T-helper 17 cell (primary cell): ENCODE results near the gene RIBC2. TPM values are rescaled to one million over a fixed set of nuclear protein-coding genes. Genes with fewer than 3 reads are reported as not detected.
A peak's percentile ranks its signal among the peaks of the same experiment; 100 is the strongest.

Source experiments
- ATAC-seq: fragments of 150-1000 bp; cut with Tn5 transposase; 2 replicates; pipeline ENCODE4 v1.10.0; 2021; ENCODE audit warnings: mild to moderate bottlenecking, moderate library complexity
- DNase-seq, 3 donors: peaks; one replicate each; pipeline versions ENCODE4 v3.0.0 to v3.0.0-alpha.2; 2020 to 2021
- H3K9me3 ChIP-seq: one replicate; pipeline ENCODE4 v1.7.0; 2013; ENCODE audit warnings: low read length, mild to moderate bottlenecking; ENCODE audit not compliant: control insufficient read depth, poor library complexity, severe bottlenecking
- H3K27ac Mint-ChIP-seq: one replicate; pipeline ENCODE4 v1.8.0; 2022; ENCODE audit warnings: mild to moderate bottlenecking, moderate library complexity, mixed read lengths
- H3K27me3 Mint-ChIP-seq: one replicate; pipeline ENCODE4 v1.8.0; 2022; ENCODE audit warnings: mixed read lengths
- H3K36me3 Mint-ChIP-seq: one replicate; pipeline ENCODE4 v1.8.0; 2022; ENCODE audit warnings: low read depth, mixed read lengths
- H3K4me1 Mint-ChIP-seq: one replicate; pipeline ENCODE4 v1.8.0; 2022; ENCODE audit warnings: mild to moderate bottlenecking, mixed read lengths
- H3K4me3 Mint-ChIP-seq: one replicate; pipeline ENCODE4 v1.8.0; 2022; ENCODE audit warnings: mild to moderate bottlenecking, moderate library complexity, mixed read lengths
- total RNA-seq, 4 donors: library from RNA in 2 of 4; stranded (reverse) in 2 of 4; gene quantifications; one replicate each; pipeline ENCODE4 v1.2.3 and lab custom pipeline; 2022 to 2026

The RIBC2 gene
- total RNA-seq, 2 donors from 2014 or later: 1.6 to 2.4 TPM

- Mint-ChIP-seq H3K27me3 (peaks cover 43% of the 10 kb centered on the region), H3K4me1 (peaks cover 3% of the 10 kb centered on the region), H3K36me3 (peaks cover 3% of the 10 kb centered on the region), H3K4me3 (no peak overlapping the region), H3K27ac (peak overlapping the region; percentile 24)
- no peak for DNase-seq
- ATAC-seq: no peak
- no peaks in the 10 kb centered on the region for H3K9me3 ChIP-seq
These were observed 61.7 kb downstream of the RIBC2 start for GRCh38 chr22:45475063-45475747.

GRCh38 chr22:45475851-45476514 is 62.5 kb downstream of the RIBC2 start:
- peaks cover 43% of the 10 kb centered on the region for H3K27me3 Mint-ChIP-seq
- peaks cover 3% of the 10 kb centered on the region for H3K4me1 Mint-ChIP-seq
- DNase-seq (no peak), ATAC-seq (no peak)
- peaks cover 3% of the 10 kb centered on the region for H3K36me3 Mint-ChIP-seq
- H3K4me3 Mint-ChIP-seq: no peak overlapping the region
- no peaks in the 10 kb centered on the region for H3K9me3 ChIP-seq
- H3K27ac Mint-ChIP-seq: no peak overlapping the region

- H3K36me3 Mint-ChIP-seq: peaks cover 3% of the 10 kb centered on the region
- H3K4me1 Mint-ChIP-seq: no peaks in the 10 kb centered on the region
- no peak overlapping the region for H3K27ac Mint-ChIP-seq
- ATAC-seq: no peak
- no peak overlapping the region for H3K4me3 Mint-ChIP-seq
- DNase-seq: no peak
- H3K9me3 ChIP-seq: no peaks in the 10 kb centered on the region
- H3K27me3 Mint-ChIP-seq: peaks cover 43% of the 10 kb centered on the region
These were observed 63.3 kb downstream of the RIBC2 start for GRCh38 chr22:45476814-45477213.

GRCh38 chr22:45477366-45478107 is 64.0 kb downstream of the RIBC2 start:
- H3K27me3 Mint-ChIP-seq: peaks cover 45% of the 10 kb centered on the region
- H3K27ac Mint-ChIP-seq: no peak overlapping the region
- no peaks in the 10 kb centered on the region for H3K4me1 Mint-ChIP-seq
- DNase-seq: no peak
- no peak for ATAC-seq
- peaks cover 3% of the 10 kb centered on the region for H3K36me3 Mint-ChIP-seq
- H3K4me3 Mint-ChIP-seq: no peak overlapping the region
- H3K9me3 ChIP-seq: no peaks in the 10 kb centered on the region

- H3K36me3 Mint-ChIP-seq: peaks cover 3% of the 10 kb centered on the region
- H3K4me1 Mint-ChIP-seq: no peaks in the 10 kb centered on the region
- no peak for ATAC-seq
- no peak overlapping the region for H3K4me3 Mint-ChIP-seq
- peaks cover 48% of the 10 kb centered on the region for H3K27me3 Mint-ChIP-seq
- H3K9me3 ChIP-seq: no peaks in the 10 kb centered on the region
- H3K27ac Mint-ChIP-seq: no peak overlapping the region
- no peak for DNase-seq
These were observed 64.7 kb downstream of the RIBC2 start for GRCh38 chr22:45478108-45478771.

GRCh38 chr22:45480717-45481116 is 67.2 kb downstream of the RIBC2 start:
- no peak overlapping the region for H3K27ac Mint-ChIP-seq
- H3K9me3 ChIP-seq: no peaks in the 10 kb centered on the region
- ATAC-seq: no peak
- peaks cover 3% of the 10 kb centered on the region for H3K4me1 Mint-ChIP-seq
- H3K36me3 Mint-ChIP-seq: peaks cover 3% of the 10 kb centered on the region
- H3K4me3 Mint-ChIP-seq: no peak overlapping the region
- H3K27me3 Mint-ChIP-seq: peaks cover 50% of the 10 kb centered on the region
- DNase-seq: no peak

GRCh38 chr22:45481661-45482060 is 68.2 kb downstream of the RIBC2 start:
- no peaks in the 10 kb centered on the region for H3K9me3 ChIP-seq
- ATAC-seq (no peak), DNase-seq (no peak)
- Mint-ChIP-seq H3K36me3 (peaks cover 3% of the 10 kb centered on the region), H3K27ac (no peak overlapping the region), H3K27me3 (peaks cover 50% of the 10 kb centered on the region), H3K4me3 (no peak overlapping the region), H3K4me1 (peaks cover 3% of the 10 kb centered on the region)

Other genes with a start within 250 kb of the RIBC2 start
- gene NUP50, start 249.8 kb upstream of the RIBC2 start, total RNA-seq: 10 to 100 TPM; 89.3 to 99.2 TPM
- 10 to 100 TPM; 10.9 to 11.6 TPM for gene KIAA0930, start 172.8 kb upstream of the RIBC2 start, total RNA-seq
- under 1 TPM in 1 of 2 donors, not detected in 1; 0.37 TPM for gene UPK3A, start 128.7 kb upstream of the RIBC2 start, total RNA-seq
- gene FAM118A, start 103.8 kb upstream of the RIBC2 start, total RNA-seq: 100 to 1,000 TPM; 162 to 200 TPM
- gene SMC1B, start 94 bp upstream of the RIBC2 start, total RNA-seq: under 1 TPM in 1 of 2 donors, not detected in 1; 0.17 TPM
- under 1 TPM; 0.34 to 0.90 TPM for gene FBLN1, start 89.2 kb downstream of the RIBC2 start, total RNA-seq